ENCODE results near the gene CEP57L1. TPM values are rescaled to one million over a fixed set of nuclear protein-coding genes. Genes with fewer than 3 reads are reported as not detected.

CEP57L1 gene
- total RNA-seq, 1 donor from 2014 or later: 13.2 TPM

- TF ChIP-seq CTCF (IDR thresholded peaks at IDR 0.05): no peak
- DNase-seq (ENCODE audit: extremely low spot score, unreplicated experiment): peak; percentile 100
- H3K36me3 Mint-ChIP-seq (ENCODE audit: unreplicated experiment): peaks cover 6% of the 10 kb centered on the region
- H3K27ac Mint-ChIP-seq (ENCODE audit: unreplicated experiment): peak within 1 kb of the TSS; percentile 100
- peaks cover 38% of the 10 kb centered on the region for H3K4me1 Mint-ChIP-seq (ENCODE audit: unreplicated experiment)
- no peaks in the 10 kb centered on the region for H3K27me3 Mint-ChIP-seq (ENCODE audit: unreplicated experiment)
- H3K4me3 Mint-ChIP-seq (ENCODE audit: unreplicated experiment): peak within 1 kb of the TSS; percentile 95
- H3K9me3 Mint-ChIP-seq (ENCODE audit: unreplicated experiment): no peaks in the 10 kb centered on the region
Measured at GRCh38 chr6:109094416-109095035, 781 bp upstream of the CEP57L1 start, which contains the start of gene SESN1. SESN1 (minus strand) TSS chr6:109094846; CDS start chr6:109094073, 773 bp downstream.

DNA sequence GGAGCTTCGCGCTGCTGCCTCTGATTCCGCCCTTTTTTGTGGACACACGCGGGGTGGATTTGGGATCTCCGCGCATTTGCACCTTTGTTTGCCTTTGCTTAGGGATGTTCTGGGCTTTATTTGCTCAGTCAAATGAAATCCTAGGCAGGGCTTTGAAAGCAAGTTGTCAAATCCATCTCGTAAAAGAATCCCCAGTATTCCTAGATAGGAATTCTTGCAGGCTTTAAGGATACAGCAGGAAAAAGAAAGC is 453 bp downstream of the CEP57L1 start:
- no peak for DNase-seq (ENCODE audit: extremely low spot score, unreplicated experiment)
- Mint-ChIP-seq H3K27me3 (ENCODE audit: unreplicated experiment) (no peaks in the 10 kb centered on the region), H3K9me3 (ENCODE audit: unreplicated experiment) (no peaks in the 10 kb centered on the region), H3K36me3 (ENCODE audit: unreplicated experiment) (peaks cover 4% of the 10 kb centered on the region), H3K4me1 (ENCODE audit: unreplicated experiment) (peaks cover 38% of the 10 kb centered on the region), H3K4me3 (ENCODE audit: unreplicated experiment) (peak overlapping the region; percentile 95), H3K27ac (ENCODE audit: unreplicated experiment) (peak overlapping the region; percentile 100)
- TF ChIP-seq CTCF (IDR thresholded peaks at IDR 0.05): no peak

DNA sequence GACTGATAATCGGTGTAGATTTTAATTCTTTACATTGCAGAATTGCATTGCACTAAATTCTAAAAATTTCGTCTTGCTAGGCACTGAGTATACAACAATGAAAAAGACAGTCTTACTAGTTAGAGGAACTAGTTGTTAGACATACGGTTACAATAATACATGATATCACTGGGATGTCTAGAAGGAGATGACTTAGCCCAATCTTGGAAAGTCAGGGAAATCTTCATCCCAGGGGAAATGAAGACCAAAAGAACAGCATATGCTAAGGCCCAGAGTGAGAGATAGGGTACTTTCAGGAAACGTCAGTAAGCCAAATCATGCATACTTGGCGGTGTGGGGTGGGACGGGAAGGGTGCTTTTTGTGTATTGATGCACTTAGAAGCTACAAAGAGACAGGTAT is 901 bp downstream of the CEP57L1 start:
- no peaks in the 10 kb centered on the region for H3K9me3 Mint-ChIP-seq (ENCODE audit: unreplicated experiment)
- H3K27ac Mint-ChIP-seq (ENCODE audit: unreplicated experiment): peak overlapping the region; percentile 100
- H3K4me3 Mint-ChIP-seq (ENCODE audit: unreplicated experiment): peak overlapping the region; percentile 95
- no peak for TF ChIP-seq CTCF (IDR thresholded peaks at IDR 0.05)
- H3K36me3 Mint-ChIP-seq (ENCODE audit: unreplicated experiment): peaks cover 7% of the 10 kb centered on the region
- no peaks in the 10 kb centered on the region for H3K27me3 Mint-ChIP-seq (ENCODE audit: unreplicated experiment)
- DNase-seq (ENCODE audit: extremely low spot score, unreplicated experiment): no peak
- peaks cover 38% of the 10 kb centered on the region for H3K4me1 Mint-ChIP-seq (ENCODE audit: unreplicated experiment)

DNA sequence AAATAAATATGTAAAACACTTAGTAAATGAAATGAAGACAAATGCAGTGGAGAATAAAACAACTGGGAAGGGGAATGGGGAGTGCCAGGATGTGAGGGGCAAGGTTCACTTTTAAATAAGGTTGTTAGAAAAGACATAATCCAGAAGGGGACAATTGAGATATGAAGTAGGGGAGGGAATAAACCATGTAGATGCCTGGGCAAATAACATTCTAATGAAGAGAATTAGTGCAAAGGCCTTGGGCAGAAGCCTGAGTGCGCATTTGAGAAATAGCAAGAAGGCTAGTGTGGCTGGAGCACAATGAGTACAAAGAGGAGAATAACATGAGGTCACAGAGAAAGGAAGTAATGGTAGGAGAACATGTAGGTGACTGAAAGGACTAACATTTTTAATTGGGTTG is 2.4 kb downstream of the CEP57L1 start:
- Mint-ChIP-seq H3K4me1 (ENCODE audit: unreplicated experiment) (peaks cover 23% of the 10 kb centered on the region), H3K4me3 (ENCODE audit: unreplicated experiment) (no peak overlapping the region), H3K36me3 (ENCODE audit: unreplicated experiment) (peaks cover 11% of the 10 kb centered on the region), H3K9me3 (ENCODE audit: unreplicated experiment) (no peaks in the 10 kb centered on the region), H3K27ac (ENCODE audit: unreplicated experiment) (no peak overlapping the region), H3K27me3 (ENCODE audit: unreplicated experiment) (no peaks in the 10 kb centered on the region)
- no peak for TF ChIP-seq CTCF (IDR thresholded peaks at IDR 0.05)
- no peak for DNase-seq (ENCODE audit: extremely low spot score, unreplicated experiment)

DNA sequence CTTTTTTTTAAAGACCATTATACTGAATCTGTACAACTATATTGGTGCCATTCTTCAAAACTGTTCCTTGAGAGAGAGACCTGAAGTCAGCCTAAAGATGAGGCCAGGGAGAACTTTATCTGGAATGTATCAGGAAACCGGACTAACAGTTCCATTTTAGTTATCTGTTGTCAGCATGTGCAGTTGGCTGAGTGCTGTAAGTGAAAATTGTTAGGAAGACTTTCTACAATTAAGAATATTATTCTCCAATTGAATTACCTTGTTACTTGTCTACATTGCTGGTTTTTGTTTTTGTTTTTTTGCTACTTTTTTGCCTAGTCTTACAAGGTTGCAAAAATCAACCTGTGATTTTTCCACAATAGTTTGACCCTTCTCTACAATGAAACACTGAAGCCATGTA is 7.5 kb downstream of the CEP57L1 start:
- Mint-ChIP-seq H3K4me3 (ENCODE audit: unreplicated experiment) (no peak overlapping the region), H3K9me3 (ENCODE audit: unreplicated experiment) (no peaks in the 10 kb centered on the region), H3K27me3 (ENCODE audit: unreplicated experiment) (no peaks in the 10 kb centered on the region), H3K27ac (ENCODE audit: unreplicated experiment) (no peak overlapping the region), H3K36me3 (ENCODE audit: unreplicated experiment) (peaks cover 11% of the 10 kb centered on the region), H3K4me1 (ENCODE audit: unreplicated experiment) (peaks cover 3% of the 10 kb centered on the region)
- no peak for DNase-seq (ENCODE audit: extremely low spot score, unreplicated experiment)
- no peak for TF ChIP-seq CTCF (IDR thresholded peaks at IDR 0.05)

Measured in osteocyte (in vitro differentiated cells).